ENCODE measurements around the gene CHRM3.

CHRM3 gene

GRCh38 chr1:239417986-239418640 lies 31.7 kb downstream of the CHRM3 start:
- Histone ChIP-seq H3K36me3 (no peaks in the 10 kb centered on the region), H3K4me1 (no peaks in the 10 kb centered on the region; the same call in 1 of the 2 replicates), H3K27me3 (no peaks in the 10 kb centered on the region), H3K9me3 (no peaks in the 10 kb centered on the region), H3K4me3 (ENCODE audit: low read depth, low read length) (no peak overlapping the region)
- TF ChIP-seq CTCF (IDR thresholded peaks at IDR 0.05; ENCODE audit: low read depth, low read length), result no peak
- DNase-seq, result peak; percentile 17

DNA sequence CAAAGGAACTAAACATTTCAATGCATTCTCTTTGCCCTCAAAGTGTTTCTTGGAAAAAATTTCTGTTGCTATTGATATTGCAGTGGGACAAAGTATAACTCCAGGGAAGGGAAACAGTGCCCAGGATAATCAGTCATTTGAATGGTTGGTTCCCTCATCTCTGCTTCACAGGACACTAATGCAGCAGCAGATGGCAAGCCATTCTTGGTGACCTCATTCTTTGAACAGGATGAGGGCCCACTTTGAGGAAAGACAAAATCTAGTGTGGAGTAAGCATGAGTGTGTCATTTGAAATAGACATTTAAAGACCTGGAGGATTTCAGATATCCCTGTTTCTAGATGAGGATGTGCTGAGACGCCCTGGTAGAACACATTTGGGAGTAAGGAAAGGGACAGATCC lies 32.3 kb downstream of the CHRM3 start:
- H3K9me3 ChIP-seq, result no peaks in the 10 kb centered on the region
- no peak for TF ChIP-seq CTCF (IDR thresholded peaks at IDR 0.05; ENCODE audit: low read depth, low read length)
- no peaks in the 10 kb centered on the region for H3K36me3 ChIP-seq
- H3K4me1 ChIP-seq, result no peaks in the 10 kb centered on the region; the same call in 1 of the 2 replicates
- DNase-seq, result no peak
- H3K4me3 ChIP-seq (ENCODE audit: low read depth, low read length), result no peak overlapping the region
- H3K27me3 ChIP-seq, result no peaks in the 10 kb centered on the region

GRCh38 chr1:239421811-239422210 lies 35.4 kb downstream of the CHRM3 start:
- DNase-seq, result no peak
- Histone ChIP-seq H3K9me3 (no peaks in the 10 kb centered on the region), H3K27me3 (no peaks in the 10 kb centered on the region), H3K4me3 (ENCODE audit: low read depth, low read length) (no peak overlapping the region), H3K4me1 (no peaks in the 10 kb centered on the region; the same call in 1 of the 2 replicates), H3K36me3 (no peaks in the 10 kb centered on the region)
- no peak for TF ChIP-seq CTCF (IDR thresholded peaks at IDR 0.05; ENCODE audit: low read depth, low read length)

DNA sequence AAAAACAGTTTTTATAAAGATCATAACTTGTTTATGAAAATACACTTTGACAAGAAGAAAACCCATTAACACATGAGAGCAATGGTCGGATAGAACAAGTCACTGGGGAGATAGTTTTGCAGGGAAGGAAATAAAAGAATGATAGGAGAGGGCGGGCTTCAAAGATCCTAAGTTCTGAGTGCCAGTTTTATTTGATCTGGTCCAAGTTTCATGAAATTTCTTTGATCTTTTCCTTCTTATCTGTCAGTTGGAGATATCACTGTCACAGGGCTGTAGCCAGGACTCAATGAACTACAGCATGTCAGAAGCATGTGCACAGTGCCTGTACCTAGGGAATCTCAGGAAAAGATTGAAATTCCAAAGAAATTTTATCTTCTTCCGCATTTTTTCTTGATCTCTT lies 36.5 kb downstream of the CHRM3 start:
- no peak overlapping the region for H3K4me3 ChIP-seq (ENCODE audit: low read depth, low read length)
- H3K27me3 ChIP-seq, result no peaks in the 10 kb centered on the region
- no peak for TF ChIP-seq CTCF (IDR thresholded peaks at IDR 0.05; ENCODE audit: low read depth, low read length)
- DNase-seq, result no peak
- no peaks in the 10 kb centered on the region for H3K36me3 ChIP-seq
- H3K4me1 ChIP-seq, result no peaks in the 10 kb centered on the region
- no peaks in the 10 kb centered on the region for H3K9me3 ChIP-seq

DNA sequence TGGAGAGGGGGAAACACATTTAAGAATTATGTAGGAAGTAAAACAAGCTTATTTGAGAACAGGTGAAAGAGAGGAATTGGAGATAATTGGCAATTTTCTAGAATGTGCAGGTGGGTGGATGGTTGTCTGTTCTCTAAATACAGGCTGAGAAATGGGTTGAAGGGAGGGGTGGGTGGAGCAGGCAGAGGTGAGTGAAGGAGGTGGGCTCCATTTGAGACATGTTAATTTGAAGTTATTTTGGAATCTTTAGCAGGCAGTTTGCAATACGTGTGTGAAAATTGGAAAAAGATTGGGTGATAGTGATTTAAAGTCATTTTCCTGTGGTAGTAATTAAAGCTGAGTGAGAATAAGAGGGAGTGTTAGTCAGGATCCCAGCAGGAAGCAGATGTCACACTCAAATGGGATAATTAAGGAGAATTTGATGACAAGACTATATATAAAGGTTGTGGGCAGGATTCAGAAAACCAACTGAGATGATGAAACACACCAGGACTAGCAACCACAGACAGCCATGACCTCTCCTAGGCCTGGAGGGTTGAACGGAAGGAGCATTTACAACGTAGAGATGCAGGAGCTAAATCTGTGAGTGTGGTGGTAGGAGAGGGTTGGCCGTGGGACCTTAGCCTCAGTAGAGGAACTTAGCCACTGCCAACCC lies 40.6 kb downstream of the CHRM3 start:
- no peaks in the 10 kb centered on the region for H3K36me3 ChIP-seq
- peaks cover 10% of the 10 kb centered on the region; the same call in 1 of the 2 replicates for H3K4me1 ChIP-seq
- H3K27me3 ChIP-seq, result no peaks in the 10 kb centered on the region
- H3K4me3 ChIP-seq (ENCODE audit: low read depth, low read length), result no peak overlapping the region
- TF ChIP-seq CTCF (IDR thresholded peaks at IDR 0.05; ENCODE audit: low read depth, low read length), result no peak
- DNase-seq, result no peak
- no peaks in the 10 kb centered on the region for H3K9me3 ChIP-seq

DNA sequence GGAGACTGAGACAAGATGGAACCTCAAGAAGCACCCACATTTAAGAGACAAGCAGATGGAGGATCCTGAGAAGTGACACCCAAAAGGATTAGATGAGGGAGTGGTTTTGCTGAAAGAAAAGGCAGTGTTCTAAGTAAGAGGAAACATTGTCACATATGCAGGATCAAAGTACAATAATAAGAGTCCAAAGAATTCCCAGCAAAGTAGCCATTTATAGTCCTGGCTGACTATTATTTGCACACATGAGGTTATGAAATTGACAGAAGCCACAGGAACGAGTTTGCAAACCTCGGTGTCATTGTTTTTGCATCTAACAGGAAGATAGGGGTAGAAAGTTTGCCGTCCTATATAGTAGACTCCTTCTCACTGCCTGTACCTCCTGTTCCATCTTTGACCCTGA lies 41.3 kb downstream of the CHRM3 start:
- H3K27me3 ChIP-seq, result no peaks in the 10 kb centered on the region
- TF ChIP-seq CTCF (IDR thresholded peaks at IDR 0.05; ENCODE audit: low read depth, low read length), result no peak
- no peaks in the 10 kb centered on the region for H3K36me3 ChIP-seq
- peaks cover 16% of the 10 kb centered on the region for H3K4me1 ChIP-seq
- H3K9me3 ChIP-seq, result no peaks in the 10 kb centered on the region
- no peak for DNase-seq
- H3K4me3 ChIP-seq (ENCODE audit: low read depth, low read length), result no peak overlapping the region

All from BE2C (cell line).